ENCODE data around the gene TBX1. TPM values are rescaled to one million over a fixed set of nuclear protein-coding genes. Genes with fewer than 3 reads are reported as not detected.

TBX1 gene
- total RNA-seq, 1 experiment from 2014 or later, result 3.9 TPM

GRCh38 chr22:19793161-19793560 lies 32.6 kb downstream of the TBX1 start:
- intact Hi-C loops (cut with micrococcal nuclease), result no loop called here
- Histone ChIP-seq H2AFZ (ENCODE audit: low read depth, low read length, poor library complexity, severe bottlenecking) (no peak overlapping the region), H3K9me3 (ENCODE audit: control insufficient read depth in 1 of 2, insufficient read depth in 1 of 2, low read depth in 1 of 2, low read length in 2 of 2) (peaks cover 0 to 5% of the 10 kb centered on the region in 2 experiments; a peak in 1 of 4 replicates), H3K4me3 (replicated peaks in 1 of 2; ENCODE audit: low read depth in 1 of 2, low read length in 2 of 2) (no peak overlapping the region), H4K20me1 (ENCODE audit: insufficient read depth) (no peaks in the 10 kb centered on the region), H3K9ac (ENCODE audit: low read length) (no peak overlapping the region), H3K27ac (ENCODE audit: low read depth, low read length) (no peak overlapping the region), H3K79me2 (ENCODE audit: insufficient read depth, low read length) (no peaks in the 10 kb centered on the region), H3K9me2 (ENCODE audit: insufficient read depth) (no peaks in the 10 kb centered on the region), H3K4me2 (ENCODE audit: low read length) (no peak overlapping the region), H3K27me3 (ENCODE audit: insufficient read depth, low read length) (no peaks in the 10 kb centered on the region), H3K4me1 (ENCODE audit: control insufficient read depth in 1 of 2, insufficient read depth in 2 of 2, low read length in 2 of 2) (no peaks in the 10 kb centered on the region), H3K36me3 (ENCODE audit: control insufficient read depth in 1 of 2, insufficient read depth in 2 of 2, low read length in 2 of 2) (peaks cover 0 to 8% of the 10 kb centered on the region in 2 experiments; a peak in 1 of 4 replicates)
- TF ChIP-seq POLR2AphosphoS5 (IDR thresholded peaks at IDR 0.05; ENCODE audit: low read depth, low read length) (no peak), SP1 (IDR thresholded peaks at IDR 0.05; ENCODE audit: low read depth) (no peak), POLR2A (IDR thresholded peaks at IDR 0.05; ENCODE audit: borderline replicate concordance, extremely low read depth, insufficient read depth, insufficient read length) (no peak), MAX (IDR thresholded peaks at IDR 0.05) (no peak), YY1 (IDR thresholded peaks at IDR 0.05; ENCODE audit: extremely low read depth, insufficient replicate concordance, low read depth, low read length) (no peak), ZFX (IDR thresholded peaks at IDR 0.05) (no peak)
- ChIA-PET RAD21 (ENCODE audit: low non-redundant PET in 1 of 2, low total read pairs in 2 of 2, uncharacterized antibody in 2 of 2, unreplicated experiment in 2 of 2) (no interaction called here), POLR2A (no interaction called here), CTCF (no interaction called here)
- ATAC-seq (no peak), DNase-seq (ENCODE audit: low read depth, low spot score) (no peak)
- BruUV-seq (replicated peaks), result no TSS peak

- TF ChIP-seq POLR2A (IDR thresholded peaks at IDR 0.05; ENCODE audit: borderline replicate concordance, extremely low read depth, insufficient read depth, insufficient read length) (no peak), REST (IDR thresholded peaks at IDR 0.05; ENCODE audit: low read depth) (no peak), RAD21 (IDR thresholded peaks at IDR 0.05; ENCODE audit: low read depth) (no peak)
- no peaks in the 10 kb centered on the region for H3K4me1 ChIP-seq (ENCODE audit: control insufficient read depth in 1 of 2, insufficient read depth in 2 of 2, low read length in 2 of 2)
- no peaks in the 10 kb centered on the region for H3K27me3 ChIP-seq (ENCODE audit: insufficient read depth, low read length)
- H3K27ac ChIP-seq (ENCODE audit: low read depth, low read length), result no peak overlapping the region
- no peaks in the 10 kb centered on the region for H3K9me2 ChIP-seq (ENCODE audit: insufficient read depth)
- ChIA-PET RAD21 (ENCODE audit: low non-redundant PET in 1 of 2, low total read pairs in 2 of 2, uncharacterized antibody in 2 of 2, unreplicated experiment in 2 of 2) (no interaction called here), CTCF (no interaction called here), POLR2A (no interaction called here)
- no peak overlapping the region for H3K4me3 ChIP-seq (replicated peaks in 1 of 2; ENCODE audit: low read depth in 1 of 2, low read length in 2 of 2)
- no peak for ATAC-seq
- H3K36me3 ChIP-seq (ENCODE audit: control insufficient read depth in 1 of 2, insufficient read depth in 2 of 2, low read length in 2 of 2), result peaks cover 0 to 8% of the 10 kb centered on the region in 2 experiments; a peak in 1 of 4 replicates
- peaks cover 0 to 5% of the 10 kb centered on the region in 2 experiments; a peak in 1 of 4 replicates for H3K9me3 ChIP-seq (ENCODE audit: control insufficient read depth in 1 of 2, insufficient read depth in 1 of 2, low read depth in 1 of 2, low read length in 2 of 2)
- H3K79me2 ChIP-seq (ENCODE audit: insufficient read depth, low read length), result no peaks in the 10 kb centered on the region
- no peaks in the 10 kb centered on the region for H4K20me1 ChIP-seq (ENCODE audit: insufficient read depth)
- no peak overlapping the region for H3K9ac ChIP-seq (ENCODE audit: low read length)
- DNase-seq (ENCODE audit: low read depth, low spot score), result no peak
- BruUV-seq (replicated peaks), result no TSS peak
- no peak overlapping the region for H2AFZ ChIP-seq (ENCODE audit: low read depth, low read length, poor library complexity, severe bottlenecking)
- no peak overlapping the region for H3K4me2 ChIP-seq (ENCODE audit: low read length)
- intact Hi-C loops (cut with micrococcal nuclease), result no loop called here
Observed at GRCh38 chr22:19793661-19794310, 33.2 kb downstream of the TBX1 start.

All from HCT116 (cell line).